HepG2 (cell line): ENCODE results near the gene PDP2. TPM values are rescaled to one million over a fixed set of nuclear protein-coding genes. Genes with fewer than 3 reads are reported as not detected.

Experiments used
- ATAC-seq: fragments of 200-7000 bp; cut with Tn5 transposase; 3 replicates; pipeline ENCODE4 v1.9.1; 2020; ENCODE audit warnings: mild to moderate bottlenecking, moderate library complexity
- BruUV-seq: library from RNA; stranded (reverse); fragments of 400-500 nt; replicated peaks from 2 replicates; lab custom pipeline; 2021; lab: Mats Ljungman, UMichigan
- CTCF ChIA-PET: fragments of 300-600 bp; formaldehyde crosslinking; extraction: SDS; loops from one replicate; lab custom pipeline; 2021; ENCODE audit warnings: low total read pairs, inconsistent platforms, low intra/inter-chr PET ratio; lab: Yijun Ruan, JAX
- POLR2A ChIA-PET: fragments of 350-600 bp; sonication (Branson Sonifier 250); formaldehyde crosslinking; loops from one replicate; lab custom pipeline; 2020; ENCODE audit warnings: antibody characterized with exemption, inconsistent platforms; lab: Yijun Ruan, JAX
- DNase-seq: peaks from one replicate; pipeline ENCODE4 v3.0.0-alpha.2; 2015; ENCODE audit warnings: low spot score
- FAIRE-seq: peaks from 3 replicates; lab custom pipeline; 2011; peaks lifted over from hg19 to GRCh38; lab: Jason Lieb, UNC
- H2AFZ ChIP-seq: one replicate; pipeline ENCODE4 v1.6.1; 2011; ENCODE audit warnings: low read length, inconsistent platforms
- H3K27ac ChIP-seq: fragments of 300-600 bp; 3 replicates; pipeline ENCODE4 v1.8.0; 2011; ENCODE audit warnings: mixed run types, mild to moderate bottlenecking, mixed read lengths, low read length, inconsistent platforms; ENCODE audit not compliant: insufficient read depth; ENCODE audit errors: extremely low read length
- H3K27me3 ChIP-seq, 2 experiments: fragments of 200-600 bp in 1 of 2; 2 replicates in 1 of 2; 3 replicates in 1 of 2; pipeline versions ENCODE4 v1.6.0 to v1.8.0; 2011; ENCODE audit warnings: low read length in 2 of 2, mild to moderate bottlenecking in 2 of 2, moderate library complexity in 2 of 2, inconsistent platforms in 1 of 2; ENCODE audit not compliant: insufficient read depth in 2 of 2, control insufficient read depth in 1 of 2
- H3K36me3 ChIP-seq, 2 experiments: fragments of 200-600 bp in 1 of 2; replicated peaks in 1 of 2; 2 replicates in 1 of 2; 3 replicates in 1 of 2; pipeline versions ENCODE4 v1.5.1 to v1.8.0; 2011; ENCODE audit warnings: low read length in 2 of 2, inconsistent platforms in 1 of 2; ENCODE audit not compliant: insufficient read depth in 2 of 2, control insufficient read depth in 1 of 2
- H3K4me1 ChIP-seq: 2 replicates; pipeline ENCODE4 v1.5.1; 2012; ENCODE audit warnings: low read length, inconsistent platforms; ENCODE audit not compliant: insufficient read depth
- H3K4me2 ChIP-seq: 2 replicates; pipeline ENCODE4 v1.6.0; 2011; ENCODE audit warnings: low read depth, low read length, inconsistent platforms
- H3K4me3 ChIP-seq, 3 experiments: fragments of 200-600 bp in 1 of 3; sonication (generic), shearing (Covaris generic) in 1 of 3; replicated peaks in 1 of 3; 2 replicates each; pipeline ENCODE4 v1.5.1; 2011 to 2016; ENCODE audit warnings: low read length in 3 of 3, inconsistent platforms in 2 of 3, low read depth in 2 of 3, mild to moderate bottlenecking in 2 of 3, control low read depth in 1 of 3, mixed read lengths in 1 of 3; ENCODE audit not compliant: insufficient read depth in 1 of 3
- H3K79me2 ChIP-seq: one replicate; pipeline ENCODE4 v1.6.1; 2011; ENCODE audit warnings: low read length, inconsistent platforms; ENCODE audit not compliant: insufficient read depth
- H3K9ac ChIP-seq: 2 replicates; pipeline ENCODE4 v1.6.0; 2011; ENCODE audit warnings: mild to moderate bottlenecking, low read depth, low read length, inconsistent platforms; ENCODE audit not compliant: insufficient read depth
- H3K9me3 ChIP-seq: 2 replicates; pipeline ENCODE4 v1.5.1; 2012; ENCODE audit warnings: mild to moderate bottlenecking, low read length
- H4K20me1 ChIP-seq: 2 replicates; pipeline ENCODE4 v1.6.0; 2011; ENCODE audit warnings: inconsistent platforms, mild to moderate bottlenecking, low read length, moderate library complexity; ENCODE audit not compliant: insufficient read depth
- FIP1L1 ChIP-seq: fragments of 200-400 bp; formaldehyde crosslinking; IDR thresholded peaks from 2 replicates; pipeline ENCODE4 v1.6.1; 2018; ENCODE audit warnings: low read depth, mild to moderate bottlenecking, low read length, moderate library complexity, borderline replicate concordance; ENCODE audit not compliant: insufficient read depth
- HMGA1 ChIP-seq: sonication (generic); formaldehyde crosslinking; conservative IDR thresholded peaks from 2 replicates; pipeline ENCODE4 v1.4.0; 2020; ENCODE audit warnings: missing genetic modification reagents
- IKZF1 ChIP-seq: fragments of 450-650 bp; IDR thresholded peaks from 2 replicates; pipeline ENCODE4 v1.7.1; 2016
- JUND ChIP-seq: sonication (generic); formaldehyde crosslinking; IDR thresholded peaks from 2 replicates; pipeline ENCODE4 v1.8.0; 2022; ENCODE audit warnings: mild to moderate bottlenecking, missing genetic modification reagents
- LCORL ChIP-seq, 2 experiments: fragments of 450-650 bp in 1 of 2; sonication (generic) in 1 of 2; formaldehyde crosslinking in 1 of 2; IDR thresholded peaks; 2 replicates each; pipeline versions ENCODE4 v1.5.0 to v1.6.1; 2017 to 2020; ENCODE audit warnings: antibody characterized with exemption in 1 of 2, missing genetic modification reagents in 1 of 2
- ZEB1 ChIP-seq: IDR thresholded peaks from 2 replicates; pipeline ENCODE4 v1.6.1; 2012; ENCODE audit warnings: mild to moderate bottlenecking, low read depth, inconsistent platforms; ENCODE audit not compliant: insufficient replicate concordance
- ZNF24 ChIP-seq: fragments of 450-650 bp; IDR thresholded peaks from 2 replicates; pipeline ENCODE4 v1.6.1; 2017; ENCODE audit warnings: antibody characterized with exemption, mild to moderate bottlenecking
- ZNF292 ChIP-seq: sonication (generic); formaldehyde crosslinking; IDR thresholded peaks from 2 replicates; pipeline ENCODE4 v1.8.1; 2022; ENCODE audit warnings: mild to moderate bottlenecking, low read depth, missing genetic modification reagents, borderline replicate concordance
- ZNF30 ChIP-seq: sonication (generic); formaldehyde crosslinking; IDR thresholded peaks from 2 replicates; pipeline ENCODE4 v1.5.0; 2020; ENCODE audit warnings: mild to moderate bottlenecking, missing genetic modification reagents
- WGBS: methylation state at CpG from one replicate; pipeline ENCODE4 v1.1.6; 2017; ENCODE audit warnings: low lambda C conversion rate; 5-methylcytosine and 5-hydroxymethylcytosine counted together
- in situ Hi-C: cut with HindIII; loops from 2 replicates; pipeline ENCODE4 v1.10.0; 2017; ENCODE audit warnings: low pct_unique_long_range_greater_than_20kb; ENCODE audit not compliant: extremely low pct_ligation_motif_present
- intact Hi-C: fragments of 100-400 bp; cut with micrococcal nuclease; formaldehyde crosslinking; loops from one replicate; pipeline ENCODE4 v1.10.0; 2022; ENCODE audit not compliant: unreplicated experiment
- polyA plus RNA-seq, 8 experiments: library from polyadenylated mRNA; depleted of rRNA in 3 of 8; stranded (reverse) in 7 of 8; unstranded in 1 of 8; fragments of >200 nt; fragmentation: Illumina TruSeq in 4 of 8; extraction: Trizol in 4 of 8; gene quantifications; 2 replicates each; pipeline versions ENCODE4 v1.2.1 to v1.2.3, GENCODE V29; 2011 to 2016; ENCODE audit warnings: low read depth in 4 of 8, missing spikeins in 1 of 8, mixed read lengths in 1 of 8; ENCODE audit not compliant: insufficient read depth in 1 of 8
- total RNA-seq, 5 experiments: library from RNA; depleted of rRNA; stranded (reverse); fragments of >200 nt; fragmentation: Illumina TruSeq; extraction: Trizol; gene quantifications; 2 replicates each; pipeline ENCODE4 v1.2.3, GENCODE V29; 2016; ENCODE audit warnings: low read depth in 1 of 5
- TF ChIP-seq, protein P1 (sequence below): sonication (generic); formaldehyde crosslinking; IDR thresholded peaks from 2 replicates; pipeline ENCODE4 v1.4.0; 2020; ENCODE audit warnings: missing genetic modification reagents
- TF ChIP-seq, protein P2 (sequence below): sonication (generic); formaldehyde crosslinking; IDR thresholded peaks from 2 replicates; pipeline ENCODE4 v1.4.0; 2020; ENCODE audit warnings: mild to moderate bottlenecking, missing genetic modification reagents, borderline replicate concordance

PDP2 gene
- total and polyA plus RNA-seq, 2 of the 13 experiments (the other 11 are each of a cell fraction or from before 2014, with no cell fraction given) = 12.8 to 15.8 TPM

DNA sequence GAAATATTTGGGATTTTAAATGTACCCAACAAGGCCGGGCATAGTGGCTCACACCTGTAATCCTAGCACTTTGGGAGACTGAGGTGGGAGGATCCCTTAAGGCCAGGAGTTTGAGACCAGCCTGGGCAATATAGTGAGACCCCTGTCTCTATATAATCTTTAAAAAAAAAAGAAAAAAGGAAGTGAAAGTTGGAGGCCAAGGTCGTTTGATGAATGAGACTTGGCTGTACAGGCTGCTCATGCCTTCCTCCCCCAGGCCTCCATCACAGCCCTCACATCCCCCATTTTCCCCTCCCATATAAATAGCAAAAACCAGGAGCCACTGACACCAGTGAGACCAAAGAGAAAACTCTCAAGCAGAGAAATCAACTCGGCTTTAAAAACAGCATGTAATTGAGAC is 39.4 kb upstream of the PDP2 start:
- WGBS = 3% methylated on average over 3 of the region's 3 CpGs

More for the DNA sequence above, 39.4 kb upstream of the PDP2 start:
- CTCF ChIA-PET = no interaction called here
- no peak overlapping the region for H3K27ac ChIP-seq
- no peak overlapping the region for H3K4me3 ChIP-seq
- TF ChIP-seq, protein P1, sequence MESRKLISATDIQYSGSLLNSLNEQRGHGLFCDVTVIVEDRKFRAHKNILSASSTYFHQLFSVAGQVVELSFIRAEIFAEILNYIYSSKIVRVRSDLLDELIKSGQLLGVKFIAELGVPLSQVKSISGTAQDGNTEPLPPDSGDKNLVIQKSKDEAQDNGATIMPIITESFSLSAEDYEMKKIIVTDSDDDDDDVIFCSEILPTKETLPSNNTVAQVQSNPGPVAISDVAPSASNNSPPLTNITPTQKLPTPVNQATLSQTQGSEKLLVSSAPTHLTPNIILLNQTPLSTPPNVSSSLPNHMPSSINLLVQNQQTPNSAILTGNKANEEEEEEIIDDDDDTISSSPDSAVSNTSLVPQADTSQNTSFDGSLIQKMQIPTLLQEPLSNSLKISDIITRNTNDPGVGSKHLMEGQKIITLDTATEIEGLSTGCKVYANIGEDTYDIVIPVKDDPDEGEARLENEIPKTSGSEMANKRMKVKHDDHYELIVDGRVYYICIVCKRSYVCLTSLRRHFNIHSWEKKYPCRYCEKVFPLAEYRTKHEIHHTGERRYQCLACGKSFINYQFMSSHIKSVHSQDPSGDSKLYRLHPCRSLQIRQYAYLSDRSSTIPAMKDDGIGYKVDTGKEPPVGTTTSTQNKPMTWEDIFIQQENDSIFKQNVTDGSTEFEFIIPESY (CRISPR knock-in tag) = no peak
- TF ChIP-seq ZNF30 (CRISPR knock-in tag) = no peak
- no peak for TF ChIP-seq ZNF292 (CRISPR knock-in tag)
- no peak for TF ChIP-seq FIP1L1
- TF ChIP-seq ZEB1 = no peak
- no peak for TF ChIP-seq HMGA1
- no peak for TF ChIP-seq JUND (CRISPR knock-in tag)
- TF ChIP-seq LCORL (IDR thresholded peaks at IDR 0.05) = no peak
- TF ChIP-seq LCORL (CRISPR knock-in tag; IDR thresholded peaks at IDR 0.05) = no peak
- TF ChIP-seq, protein P2, sequence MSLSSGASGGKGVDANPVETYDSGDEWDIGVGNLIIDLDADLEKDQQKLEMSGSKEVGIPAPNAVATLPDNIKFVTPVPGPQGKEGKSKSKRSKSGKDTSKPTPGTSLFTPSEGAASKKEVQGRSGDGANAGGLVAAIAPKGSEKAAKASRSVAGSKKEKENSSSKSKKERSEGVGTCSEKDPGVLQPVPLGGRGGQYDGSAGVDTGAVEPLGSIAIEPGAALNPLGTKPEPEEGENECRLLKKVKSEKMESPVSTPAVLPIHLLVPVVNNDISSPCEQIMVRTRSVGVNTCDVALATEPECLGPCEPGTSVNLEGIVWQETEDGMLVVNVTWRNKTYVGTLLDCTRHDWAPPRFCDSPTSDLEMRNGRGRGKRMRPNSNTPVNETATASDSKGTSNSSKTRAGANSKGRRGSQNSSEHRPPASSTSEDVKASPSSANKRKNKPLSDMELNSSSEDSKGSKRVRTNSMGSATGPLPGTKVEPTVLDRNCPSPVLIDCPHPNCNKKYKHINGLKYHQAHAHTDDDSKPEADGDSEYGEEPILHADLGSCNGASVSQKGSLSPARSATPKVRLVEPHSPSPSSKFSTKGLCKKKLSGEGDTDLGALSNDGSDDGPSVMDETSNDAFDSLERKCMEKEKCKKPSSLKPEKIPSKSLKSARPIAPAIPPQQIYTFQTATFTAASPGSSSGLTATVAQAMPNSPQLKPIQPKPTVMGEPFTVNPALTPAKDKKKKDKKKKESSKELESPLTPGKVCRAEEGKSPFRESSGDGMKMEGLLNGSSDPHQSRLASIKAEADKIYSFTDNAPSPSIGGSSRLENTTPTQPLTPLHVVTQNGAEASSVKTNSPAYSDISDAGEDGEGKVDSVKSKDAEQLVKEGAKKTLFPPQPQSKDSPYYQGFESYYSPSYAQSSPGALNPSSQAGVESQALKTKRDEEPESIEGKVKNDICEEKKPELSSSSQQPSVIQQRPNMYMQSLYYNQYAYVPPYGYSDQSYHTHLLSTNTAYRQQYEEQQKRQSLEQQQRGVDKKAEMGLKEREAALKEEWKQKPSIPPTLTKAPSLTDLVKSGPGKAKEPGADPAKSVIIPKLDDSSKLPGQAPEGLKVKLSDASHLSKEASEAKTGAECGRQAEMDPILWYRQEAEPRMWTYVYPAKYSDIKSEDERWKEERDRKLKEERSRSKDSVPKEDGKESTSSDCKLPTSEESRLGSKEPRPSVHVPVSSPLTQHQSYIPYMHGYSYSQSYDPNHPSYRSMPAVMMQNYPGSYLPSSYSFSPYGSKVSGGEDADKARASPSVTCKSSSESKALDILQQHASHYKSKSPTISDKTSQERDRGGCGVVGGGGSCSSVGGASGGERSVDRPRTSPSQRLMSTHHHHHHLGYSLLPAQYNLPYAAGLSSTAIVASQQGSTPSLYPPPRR (CRISPR knock-in tag) = no peak
- no peak for TF ChIP-seq IKZF1
- no peak for TF ChIP-seq ZNF24
- TF ChIP-seq, all 625 proteins: peak for 0
- Histone ChIP-seq H3K9me3 (no peaks in the 10 kb centered on the region), H3K4me1 (peaks cover 15% of the 10 kb centered on the region; the same call in 1 of the 2 replicates), H3K79me2 (no peaks in the 10 kb centered on the region), H3K36me3 (no peaks in the 10 kb centered on the region), H3K9ac (no peak overlapping the region), H3K4me2 (no peak overlapping the region), H3K27me3 (peaks cover 7 to 45% of the 10 kb centered on the region in 2 experiments; a peak in 4 of 5 replicates), H4K20me1 (no peaks in the 10 kb centered on the region), H2AFZ (no peak overlapping the region)
- POLR2A ChIA-PET = no interaction called here
- BruUV-seq = no TSS peak
- FAIRE-seq (no peak), ATAC-seq (no peak), DNase-seq (no peak)
- in situ Hi-C loops = no loop called here
- intact Hi-C loops = loop anchor here (10.0 kb wide), 1 partner anchor 86 kb away; the partner anchor contains the start of gene DYNC1LI2
